SK-N-SH treated with all-trans-retinoic acid at 6 μM for 48 hours (cell line): ENCODE data around the gene CLN6.

Experiments
- CSDC2 ChIP-seq: fragments of 250-450 bp; sonication (Bioruptor Pico); IDR thresholded peaks from 2 replicates; pipeline ENCODE4 v1.5.0; 2020; ENCODE audit warnings: mild to moderate bottlenecking, moderate library complexity
- ISL1 ChIP-seq: fragments of 250-450 bp; sonication (Bioruptor Pico); IDR thresholded peaks from 2 replicates; pipeline ENCODE4 v2.1.2; 2022; ENCODE audit warnings: mild to moderate bottlenecking, moderate library complexity
- PATZ1 ChIP-seq: fragments of 250-450 bp; sonication (Bioruptor Pico); IDR thresholded peaks from 2 replicates; pipeline ENCODE4 v1.8.0; 2020; ENCODE audit warnings: mild to moderate bottlenecking, moderate library complexity, borderline replicate concordance
- TOX ChIP-seq: fragments of 250-450 bp; sonication (Bioruptor Pico); IDR thresholded peaks from 2 replicates; pipeline ENCODE4 v1.8.0; 2021; ENCODE audit warnings: mild to moderate bottlenecking, moderate library complexity, borderline replicate concordance
- ZC3H10 ChIP-seq: fragments of 250-450 bp; sonication (Bioruptor Pico); IDR thresholded peaks from 2 replicates; pipeline ENCODE4 v1.5.1; 2021; ENCODE audit warnings: mild to moderate bottlenecking, moderate library complexity
- ZFP3 ChIP-seq: fragments of 250-450 bp; sonication (Bioruptor Pico); IDR thresholded peaks from 2 replicates; pipeline ENCODE4 v1.5.0; 2020; ENCODE audit warnings: mild to moderate bottlenecking, moderate library complexity
- ZFP30 ChIP-seq: fragments of 450-650 bp; formaldehyde crosslinking; IDR thresholded peaks from 2 replicates; pipeline ENCODE4 v1.5.0; 2022; ENCODE audit warnings: mild to moderate bottlenecking, moderate library complexity

GRCh38 chr15:68244235-68244634 lies 14.7 kb upstream of the CLN6 start:
- TF ChIP-seq ISL1 (CRISPR knock-in tag) (no peak), PATZ1 (CRISPR knock-in tag) (no peak), ZFP30 (CRISPR knock-in tag) (no peak), TOX (no peak), ZFP3 (CRISPR knock-in tag) (no peak), ZC3H10 (CRISPR knock-in tag) (no peak), CSDC2 (no peak)
